MCF 10A (cell line): Measurements from ENCODE around the gene MFAP5. TPM values are rescaled to one million over a fixed set of nuclear protein-coding genes. Genes with fewer than 3 reads are reported as not detected.

ENCODE experiments used
- BruUV-seq: library from RNA; stranded (reverse); fragments of 400-500 nt; replicated peaks from 2 replicates; lab custom pipeline; 2021; lab: Mats Ljungman, UMichigan
- CTCF ChIA-PET: fragments of 300-600 bp; sonication (Branson Sonifier 250); formaldehyde crosslinking; extraction: SDS; loops from one replicate; lab custom pipeline; 2021; ENCODE audit warnings: antibody characterized with exemption, inconsistent platforms; lab: Yijun Ruan, JAX
- POLR2A ChIA-PET: fragments of 300-600, 350-650 bp; sonication (Branson Sonifier 250); formaldehyde crosslinking; extraction: SDS; loops from one replicate; lab custom pipeline; 2020; ENCODE audit warnings: antibody characterized with exemption, inconsistent platforms; lab: Yijun Ruan, JAX
- DNase-seq: peaks from one replicate; pipeline ENCODE4 v3.0.0-alpha.2; 2018; ENCODE audit not compliant: unreplicated experiment
- H3K27ac Mint-ChIP-seq: one replicate; pipeline ENCODE4 v1.8.0; 2022; ENCODE audit warnings: mild to moderate bottlenecking, low read depth, mixed read lengths; ENCODE audit not compliant: unreplicated experiment
- H3K27me3 Mint-ChIP-seq: one replicate; pipeline ENCODE4 v1.8.0; 2022; ENCODE audit warnings: mixed read lengths; ENCODE audit not compliant: insufficient read depth, unreplicated experiment
- H3K36me3 Mint-ChIP-seq: one replicate; pipeline ENCODE4 v1.8.0; 2022; ENCODE audit warnings: mild to moderate bottlenecking, moderate library complexity, mixed read lengths; ENCODE audit not compliant: insufficient read depth, unreplicated experiment
- H3K4me1 Mint-ChIP-seq: one replicate; pipeline ENCODE4 v1.8.0; 2022; ENCODE audit warnings: mixed read lengths; ENCODE audit not compliant: insufficient read depth, unreplicated experiment
- H3K4me3 Mint-ChIP-seq: one replicate; pipeline ENCODE4 v1.8.0; 2022; ENCODE audit warnings: mild to moderate bottlenecking, moderate library complexity, mixed read lengths; ENCODE audit not compliant: unreplicated experiment
- H3K9me3 Mint-ChIP-seq: one replicate; pipeline ENCODE4 v1.8.0; 2022; ENCODE audit warnings: mixed read lengths; ENCODE audit not compliant: unreplicated experiment
- intact Hi-C: fragments of 100-400 bp; cut with micrococcal nuclease; formaldehyde crosslinking; loops from 2 replicates; pipeline ENCODE4 v1.14.1; 2022
- total RNA-seq: library from RNA; stranded (reverse); gene quantifications from 2 replicates; pipeline ENCODE4 v1.2.3, GENCODE V29; 2022
- TF ChIP-seq, protein P1 (sequence below): fragments of 200-600 bp; IDR thresholded peaks from one replicate; pipeline ENCODE4 v1.8.0; 2022; ENCODE audit warnings: antibody characterized with exemption, mild to moderate bottlenecking; ENCODE audit not compliant: unreplicated experiment

The MFAP5 gene
- total RNA-seq, 1 experiment from 2014 or later, result 1.6 TPM

DNA sequence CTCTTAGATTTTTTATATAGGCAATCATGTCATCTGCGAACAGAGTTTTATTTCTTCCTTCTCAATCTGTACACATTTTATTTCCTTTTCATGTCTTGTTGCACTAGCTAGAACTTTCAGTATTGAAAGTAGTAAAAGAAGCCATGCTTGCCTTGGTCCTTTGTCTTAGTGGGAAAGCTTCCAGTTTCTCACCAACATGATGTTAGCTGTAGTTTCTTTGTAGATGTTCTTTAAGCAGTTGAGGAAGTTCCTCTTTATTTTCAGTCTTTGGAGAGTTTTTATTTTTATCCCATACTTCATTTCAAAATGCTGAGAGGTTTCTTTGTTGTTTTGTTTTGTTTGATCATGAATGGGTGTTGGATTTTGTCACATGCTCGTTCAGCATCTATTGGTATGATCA is 22.4 kb upstream of the MFAP5 start:
- ChIA-PET POLR2A (no interaction called here), CTCF (interaction anchor here (0.6 to 13.3 kb wide), 11 partner anchors 23 to 365 kb away, joined by 3 to 165 read pairs (median 5); partner anchors contain the start of gene PHC1)
- Mint-ChIP-seq H3K27ac (no peak overlapping the region), H3K4me3 (no peak overlapping the region), H3K9me3 (no peaks in the 10 kb centered on the region), H3K4me1 (peaks cover 13% of the 10 kb centered on the region), H3K27me3 (no peaks in the 10 kb centered on the region), H3K36me3 (no peaks in the 10 kb centered on the region)
- intact Hi-C loops, result no loop called here
- TF ChIP-seq, protein P1, sequence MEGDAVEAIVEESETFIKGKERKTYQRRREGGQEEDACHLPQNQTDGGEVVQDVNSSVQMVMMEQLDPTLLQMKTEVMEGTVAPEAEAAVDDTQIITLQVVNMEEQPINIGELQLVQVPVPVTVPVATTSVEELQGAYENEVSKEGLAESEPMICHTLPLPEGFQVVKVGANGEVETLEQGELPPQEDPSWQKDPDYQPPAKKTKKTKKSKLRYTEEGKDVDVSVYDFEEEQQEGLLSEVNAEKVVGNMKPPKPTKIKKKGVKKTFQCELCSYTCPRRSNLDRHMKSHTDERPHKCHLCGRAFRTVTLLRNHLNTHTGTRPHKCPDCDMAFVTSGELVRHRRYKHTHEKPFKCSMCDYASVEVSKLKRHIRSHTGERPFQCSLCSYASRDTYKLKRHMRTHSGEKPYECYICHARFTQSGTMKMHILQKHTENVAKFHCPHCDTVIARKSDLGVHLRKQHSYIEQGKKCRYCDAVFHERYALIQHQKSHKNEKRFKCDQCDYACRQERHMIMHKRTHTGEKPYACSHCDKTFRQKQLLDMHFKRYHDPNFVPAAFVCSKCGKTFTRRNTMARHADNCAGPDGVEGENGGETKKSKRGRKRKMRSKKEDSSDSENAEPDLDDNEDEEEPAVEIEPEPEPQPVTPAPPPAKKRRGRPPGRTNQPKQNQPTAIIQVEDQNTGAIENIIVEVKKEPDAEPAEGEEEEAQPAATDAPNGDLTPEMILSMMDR, result no peak
- BruUV-seq, result no TSS peak
- no peak for DNase-seq

DNA sequence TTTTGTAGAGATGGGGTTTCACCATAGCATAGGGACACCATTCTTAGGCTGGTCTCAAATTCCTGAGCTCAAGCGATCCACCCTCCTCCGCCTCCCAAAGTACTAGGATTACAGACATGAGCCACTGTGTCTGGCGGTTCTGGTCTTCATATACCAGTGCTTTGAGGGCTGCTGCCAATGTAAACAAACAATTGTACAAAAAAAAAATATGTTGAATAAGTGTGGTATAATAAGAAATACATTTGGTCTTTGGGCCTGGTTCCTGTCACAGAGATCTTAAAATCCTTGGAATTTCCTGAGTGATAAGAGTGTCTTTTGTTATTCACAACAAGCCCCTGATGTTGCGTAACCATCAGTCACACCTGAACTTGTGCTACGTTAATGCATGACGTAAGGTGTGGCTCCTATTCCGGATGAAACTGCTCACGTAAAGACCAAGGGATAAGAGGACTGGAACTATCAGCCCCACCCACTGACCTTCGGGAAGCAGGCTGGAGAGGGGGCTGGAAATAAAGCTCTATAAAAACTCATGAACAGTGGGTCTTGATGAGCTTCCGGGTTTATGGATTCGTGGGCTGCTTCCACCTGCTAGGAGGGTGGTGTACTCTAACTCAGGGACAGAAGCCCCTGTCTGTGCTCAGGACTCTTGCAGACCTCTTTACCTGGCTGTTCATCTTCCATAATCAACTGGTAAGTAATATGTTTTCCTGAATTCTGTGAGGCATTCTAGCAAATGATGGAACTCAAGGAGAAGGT is 18.7 kb upstream of the MFAP5 start:
- no peaks in the 10 kb centered on the region for H3K9me3 Mint-ChIP-seq
- H3K36me3 Mint-ChIP-seq, result no peaks in the 10 kb centered on the region
- CTCF ChIA-PET, result interaction anchor here (0.6 to 13.3 kb wide), 55 partner anchors 8 to 769 kb away, joined by 3 to 165 read pairs (median 4); partner anchors contain the start of genes A2ML1, PHC1 and RIMKLB

DNA sequence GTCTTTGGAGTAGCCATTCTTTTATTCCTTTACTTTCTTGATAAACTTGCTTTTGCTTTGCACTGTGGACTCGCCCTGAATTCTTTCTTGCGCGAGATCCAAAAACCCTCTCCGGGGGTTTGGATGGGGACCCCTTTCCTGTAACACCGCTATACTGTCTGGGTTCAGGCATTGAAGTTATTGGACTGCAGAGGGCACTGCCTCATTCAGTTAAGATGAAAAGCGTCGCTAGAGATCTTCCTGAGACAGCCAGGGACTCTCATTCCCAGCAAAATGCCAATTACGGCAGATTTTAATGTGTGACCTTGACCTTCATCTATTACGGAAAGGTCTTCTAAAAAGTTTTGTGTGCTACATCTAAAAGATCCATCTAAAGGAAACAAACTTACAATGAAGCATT is 17.9 kb upstream of the MFAP5 start:
- POLR2A ChIA-PET, result interaction anchor here (1.8 kb wide), 1 partner anchor 210 kb away, joined by 9 read pairs; no protein-coding TSS in a partner anchor
- intact Hi-C loops, result no loop called here
- no peak for DNase-seq
- Mint-ChIP-seq H3K36me3 (no peaks in the 10 kb centered on the region), H3K9me3 (no peaks in the 10 kb centered on the region), H3K27ac (peak overlapping the region; percentile 63), H3K4me3 (no peak overlapping the region), H3K4me1 (peaks cover 19% of the 10 kb centered on the region), H3K27me3 (no peaks in the 10 kb centered on the region)
- no TSS peak for BruUV-seq
- CTCF ChIA-PET, result interaction anchor here (0.6 to 13.3 kb wide), 12 partner anchors 9 to 366 kb away, joined by 3 to 165 read pairs (median 6); partner anchors contain the start of gene PHC1
- TF ChIP-seq, protein P1, result no peak

More for the DNA sequence above, 18.7 kb upstream of the MFAP5 start:
- Mint-ChIP-seq H3K4me1 (peaks cover 19% of the 10 kb centered on the region), H3K27me3 (no peaks in the 10 kb centered on the region), H3K4me3 (peak overlapping the region; percentile 67), H3K27ac (peak overlapping the region; percentile 63)
- POLR2A ChIA-PET, result interaction anchor here (0.6 to 1.8 kb wide), 8 partner anchors 17 to 267 kb away, joined by 3 to 9 read pairs (median 3); partner anchors contain the start of genes PHC1 and RIMKLB
- peak; percentile 79 for DNase-seq
- intact Hi-C loops, result no loop called here
- TF ChIP-seq, protein P1, result no peak
- TSS peak; percentile 92 for BruUV-seq

DNA sequence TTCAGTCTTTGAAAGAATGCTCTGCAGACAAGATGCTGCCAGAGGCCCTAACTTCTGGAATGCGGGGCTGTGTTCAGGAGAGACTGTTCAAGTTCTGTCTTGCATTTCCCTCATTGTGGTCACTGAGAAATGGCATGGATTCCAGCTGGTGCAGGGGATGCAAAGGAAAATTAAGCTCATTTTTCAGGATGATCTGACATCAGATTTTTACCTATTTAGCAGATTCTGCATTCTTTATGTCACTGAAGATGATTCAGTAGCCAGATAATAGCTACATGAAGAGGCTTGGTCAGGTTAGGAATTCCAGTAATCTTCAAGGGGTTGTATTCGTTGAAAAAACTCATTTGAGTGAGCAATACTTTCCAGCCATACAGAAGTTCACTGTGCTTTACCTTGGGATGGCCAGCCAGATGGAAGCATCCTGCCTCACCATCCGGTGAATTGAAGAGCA is 16.1 kb upstream of the MFAP5 start:
- BruUV-seq, result no TSS peak
- Mint-ChIP-seq H3K4me1 (peaks cover 19% of the 10 kb centered on the region), H3K36me3 (no peaks in the 10 kb centered on the region), H3K9me3 (no peaks in the 10 kb centered on the region), H3K4me3 (no peak overlapping the region), H3K27me3 (no peaks in the 10 kb centered on the region), H3K27ac (no peak overlapping the region)
- POLR2A ChIA-PET, result interaction anchor here (0.6 to 0.9 kb wide), 5 partner anchors 9 to 268 kb away, joined by 3 to 5 read pairs (median 4); no protein-coding TSS in a partner anchor
- intact Hi-C loops, result no loop called here
- TF ChIP-seq, protein P1, result no peak
- CTCF ChIA-PET, result interaction anchor here (0.7 to 13.3 kb wide), 8 partner anchors 9 to 371 kb away, joined by 3 to 165 read pairs (median 4); no protein-coding TSS in a partner anchor
- DNase-seq, result no peak
